GM21528 (cell line): Measurements from ENCODE around the gene SUCNR1.

ENCODE experiments used
- ATAC-seq: cut with Tn5 transposase; IDR thresholded peaks from one replicate; pipeline ENCODE4 v1.9.1; 2021; ENCODE audit warnings: mild to moderate bottlenecking, moderate library complexity; ENCODE audit not compliant: unreplicated experiment, low FRiP score

The SUCNR1 gene

GRCh38 chr3:151899996-151900395, 26.6 kb downstream of the SUCNR1 start:
- no peak for ATAC-seq

- ATAC-seq, result no peak
Observed at GRCh38 chr3:151900460-151900859, 27.0 kb downstream of the SUCNR1 start.

DNA sequence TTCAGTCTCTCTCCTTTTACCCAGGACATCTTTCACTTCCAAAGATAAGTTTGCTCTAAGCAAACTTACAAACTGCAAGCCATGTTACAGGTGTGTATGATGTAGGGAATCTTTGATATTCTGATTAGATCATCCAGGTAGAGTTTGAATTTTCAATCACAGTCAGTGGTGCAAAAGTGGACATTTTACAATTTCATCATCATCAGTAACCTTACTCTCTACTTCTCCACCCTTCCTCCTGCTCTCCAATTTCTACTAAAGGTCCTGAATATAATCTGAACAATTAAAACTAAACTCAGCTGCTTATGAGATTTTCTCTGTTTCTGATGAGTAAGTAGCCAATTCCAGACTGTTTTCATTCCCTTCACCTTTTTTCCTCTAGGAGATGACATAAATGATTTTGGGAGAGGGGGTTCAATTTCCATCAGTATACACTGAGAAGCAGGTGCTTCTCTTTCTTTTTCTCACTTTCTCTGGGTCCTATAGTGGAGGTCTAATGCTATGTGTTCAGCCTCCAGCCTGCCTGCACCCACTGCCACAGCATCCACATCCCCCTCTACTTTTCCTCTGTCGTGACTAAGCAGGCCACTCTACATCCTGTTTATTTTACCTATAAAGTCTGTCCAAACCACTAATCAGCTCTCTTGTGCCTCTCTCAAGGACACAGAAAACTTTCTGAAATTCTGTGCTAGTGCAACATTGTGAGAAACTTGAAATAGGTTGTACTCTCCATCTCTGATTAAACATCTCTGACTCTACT, 27.6 kb downstream of the SUCNR1 start:
- ATAC-seq, result no peak

DNA sequence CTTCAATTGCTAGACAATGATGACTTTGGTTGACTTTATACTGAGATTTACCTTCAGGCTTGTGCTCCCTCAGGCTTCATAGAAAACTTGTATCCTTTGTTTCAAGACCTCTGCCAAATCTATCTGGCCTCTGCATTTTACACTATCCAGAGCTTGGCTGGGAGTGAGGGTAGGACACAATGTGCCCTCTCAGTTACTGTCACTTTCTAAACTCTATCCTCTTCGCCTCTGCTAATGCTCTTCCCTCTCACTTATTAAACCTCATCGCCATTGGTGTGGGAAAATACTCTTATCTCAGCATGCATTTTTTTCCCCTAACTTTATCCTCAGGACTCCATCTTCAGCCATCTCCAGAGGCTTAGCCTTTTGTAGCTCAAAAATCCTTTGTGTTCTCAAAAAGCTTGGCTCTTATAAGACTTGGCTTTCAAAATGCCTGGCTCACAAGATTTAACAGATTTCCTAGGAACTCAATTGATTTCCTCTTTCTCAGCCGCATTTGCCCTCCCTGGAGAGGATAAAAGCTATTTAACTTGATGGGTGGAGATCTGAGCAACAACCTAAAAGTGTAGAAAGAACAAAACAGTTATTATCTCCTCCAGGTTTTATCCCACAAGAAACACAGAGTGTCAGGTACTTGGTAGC, 28.3 kb downstream of the SUCNR1 start:
- ATAC-seq, result no peak

GRCh38 chr3:151903501-151903991, 30.1 kb downstream of the SUCNR1 start:
- no peak for ATAC-seq

DNA sequence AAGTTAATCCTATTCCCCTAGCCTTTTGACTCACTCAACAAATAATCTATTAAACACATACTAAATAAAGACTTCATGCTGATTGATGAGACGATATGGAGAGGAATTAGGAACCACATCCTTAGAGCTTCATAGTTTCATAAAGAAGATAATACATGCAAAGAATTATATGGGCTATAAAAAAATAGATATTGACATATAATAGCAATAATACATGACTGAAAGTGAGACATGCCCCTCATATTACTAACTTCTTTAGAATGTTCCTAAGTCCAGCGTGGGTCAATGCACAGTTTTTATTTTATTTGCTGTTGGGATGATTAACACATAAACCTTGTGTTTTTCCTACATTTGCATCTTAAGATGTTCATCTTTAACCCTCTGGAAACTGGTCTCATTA, 32.2 kb downstream of the SUCNR1 start:
- ATAC-seq, result no peak

- ATAC-seq, result no peak
Observed at GRCh38 chr3:151906751-151907150, 33.3 kb downstream of the SUCNR1 start.

GRCh38 chr3:151908399-151908798, 35.0 kb downstream of the SUCNR1 start:
- ATAC-seq, result no peak

DNA sequence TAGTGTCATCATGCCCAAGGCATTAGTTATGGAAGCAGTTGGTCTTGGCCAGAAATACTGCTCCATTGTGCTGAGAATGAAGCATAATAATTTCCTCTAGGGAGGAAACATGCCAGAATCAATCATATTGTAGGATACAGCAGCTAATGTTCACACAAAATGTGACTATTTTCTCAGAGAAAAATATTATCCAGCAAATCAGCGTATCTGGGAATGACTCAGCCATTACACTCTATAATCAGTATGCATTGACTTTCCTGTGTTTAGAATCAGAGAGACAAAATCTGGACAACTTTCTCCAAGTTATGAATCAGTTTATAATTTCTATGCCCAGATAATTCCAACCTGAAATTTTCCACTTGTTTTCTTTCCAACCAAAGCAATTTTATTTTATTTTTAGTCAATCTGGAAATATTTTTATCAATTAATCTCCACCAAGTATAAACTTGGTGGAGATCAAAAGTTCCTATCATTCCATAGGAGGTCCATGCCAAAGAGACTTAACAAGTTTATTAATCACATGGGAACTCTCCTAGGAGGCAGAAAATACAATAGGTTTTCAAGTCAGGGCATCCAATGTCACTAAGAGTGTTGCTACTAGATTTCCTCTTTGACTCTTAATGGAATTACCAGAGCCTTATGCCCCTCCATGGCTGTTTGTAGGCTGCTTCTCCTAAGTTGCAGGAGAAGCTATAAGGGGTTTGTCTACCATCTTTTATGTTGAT, 36.4 kb downstream of the SUCNR1 start:
- ATAC-seq, result no peak

DNA sequence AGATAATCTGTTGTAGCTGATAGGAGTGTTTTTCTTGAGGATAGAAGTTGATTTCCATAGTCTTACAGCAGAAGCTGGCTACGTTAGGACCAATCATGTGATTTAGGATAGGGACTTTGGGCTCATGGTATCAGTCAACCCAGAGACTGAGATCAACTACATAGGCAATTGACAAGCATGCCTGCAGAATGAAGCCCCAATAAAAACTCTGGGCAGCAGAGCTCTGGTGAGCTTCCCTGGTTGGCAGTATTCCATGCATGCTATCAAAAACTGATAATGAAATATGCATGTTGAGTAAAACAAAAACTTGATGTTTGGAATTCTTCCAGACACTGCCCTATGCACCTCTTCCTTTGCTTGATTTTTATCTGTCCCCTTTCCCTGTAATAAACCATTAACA, 38.0 kb downstream of the SUCNR1 start:
- no peak for ATAC-seq

DNA sequence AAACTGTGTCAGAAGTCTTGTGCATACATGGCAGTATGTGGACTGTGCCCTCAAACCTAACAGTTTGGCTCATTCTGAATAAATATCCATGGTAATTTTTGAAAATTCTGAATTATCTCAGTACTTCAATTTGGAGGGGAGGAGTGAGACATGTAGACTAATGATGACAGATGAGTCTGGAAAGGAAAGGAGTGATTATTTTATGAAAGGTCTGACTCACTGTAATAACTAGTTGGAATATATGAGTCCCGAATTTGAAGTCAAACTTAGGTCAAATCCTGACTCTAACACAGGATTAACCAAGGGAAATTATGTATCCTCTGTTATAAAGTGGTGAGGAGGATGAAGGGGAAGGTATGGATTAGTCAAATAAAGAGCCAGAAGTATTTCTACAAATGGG, 38.6 kb downstream of the SUCNR1 start:
- ATAC-seq, result no peak

- no peak for ATAC-seq
Observed at GRCh38 chr3:151916781-151917180, 43.3 kb downstream of the SUCNR1 start.

DNA sequence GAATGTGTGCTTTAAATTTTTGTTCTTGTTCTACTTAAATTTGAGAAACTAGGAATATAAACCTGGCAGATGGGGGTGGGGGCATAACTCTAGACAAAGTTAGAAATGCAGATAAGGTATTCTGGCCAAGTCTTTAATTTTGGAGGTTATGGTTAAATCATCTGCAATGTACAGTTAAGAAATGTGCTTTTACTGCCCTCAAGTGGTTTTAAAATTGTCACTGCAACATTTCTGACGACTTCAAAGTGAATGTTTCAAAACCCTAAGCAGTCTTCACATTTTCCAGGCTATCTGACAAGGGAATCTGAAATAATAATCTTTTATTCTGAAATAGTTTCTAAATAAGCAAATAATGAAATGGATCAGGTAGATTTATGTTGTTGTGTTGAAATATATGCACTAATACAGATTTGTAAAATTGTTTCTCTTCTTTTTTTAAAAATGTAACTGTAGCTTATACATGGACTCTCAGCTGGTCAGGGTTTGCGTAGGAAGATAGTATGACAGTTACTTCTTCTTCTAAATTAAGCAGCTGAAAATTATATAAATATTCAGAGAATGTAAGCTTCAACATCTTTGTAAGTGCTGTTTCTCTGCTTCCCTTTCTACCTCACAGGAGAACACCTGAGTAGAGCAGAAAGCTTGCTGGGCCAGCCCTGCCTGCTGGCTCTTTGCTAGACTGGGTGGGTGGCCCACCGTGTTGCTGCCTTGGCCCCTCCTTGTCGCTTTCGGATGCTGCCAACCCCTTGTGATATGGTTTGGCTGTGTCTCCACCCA, 45.0 kb downstream of the SUCNR1 start:
- ATAC-seq, result no peak

GRCh38 chr3:151919030-151919328, 45.5 kb downstream of the SUCNR1 start:
- no peak for ATAC-seq

GRCh38 chr3:151919446-151919845, 46.0 kb downstream of the SUCNR1 start:
- no peak for ATAC-seq

- ATAC-seq, result no peak
Observed at GRCh38 chr3:151923901-151924300, 50.5 kb downstream of the SUCNR1 start.

- ATAC-seq, result no peak
Observed at GRCh38 chr3:151924753-151925152, 51.3 kb downstream of the SUCNR1 start.

DNA sequence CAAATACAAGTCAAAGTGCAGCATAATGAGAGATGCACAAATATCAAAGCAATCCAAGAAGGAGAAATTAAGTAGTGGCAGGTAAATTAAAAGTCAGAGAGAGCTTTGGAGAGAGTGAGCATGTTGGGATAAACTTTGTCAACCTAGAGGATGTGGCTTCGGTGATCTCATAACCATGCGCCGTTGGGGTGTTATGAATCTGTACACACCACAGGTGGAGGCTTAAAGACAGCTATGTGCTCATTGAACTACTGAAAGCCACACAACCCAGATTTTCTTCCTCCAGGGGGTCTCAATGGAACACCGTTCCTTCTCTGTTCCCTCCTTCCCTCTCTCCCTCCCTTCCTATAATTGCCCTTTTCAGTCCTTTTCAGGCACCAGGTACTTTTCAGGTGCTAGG, 52.0 kb downstream of the SUCNR1 start:
- ATAC-seq, result no peak

GRCh38 chr3:151925876-151926275, 52.4 kb downstream of the SUCNR1 start:
- ATAC-seq, result no peak

DNA sequence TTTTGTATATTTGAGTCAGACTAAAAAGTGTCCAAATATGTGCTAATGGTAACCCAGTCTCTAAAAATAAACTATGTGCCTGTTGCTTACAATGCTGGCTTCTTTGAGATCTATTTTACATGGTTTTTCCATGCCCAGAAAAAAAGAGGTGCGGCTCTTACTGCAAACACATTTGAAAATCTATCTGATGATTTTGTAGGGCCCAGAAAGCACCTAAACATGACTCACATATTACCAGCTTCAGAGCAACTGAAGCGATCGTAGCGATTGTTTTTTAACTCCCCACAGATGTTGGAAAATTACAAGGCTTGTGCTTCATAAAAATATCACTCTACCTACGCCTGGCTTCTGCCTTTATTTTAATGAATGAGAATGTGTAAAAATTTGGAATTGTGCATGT, 53.5 kb downstream of the SUCNR1 start:
- ATAC-seq, result no peak
